GM12872 (cell line): ENCODE results near the gene ETV5.

Experiments used
- CTCF ChIP-seq: IDR thresholded peaks from 3 replicates; pipeline ENCODE4 v1.5.1; 2011; ENCODE audit warnings: low read depth, mild to moderate bottlenecking, low read length, moderate library complexity; ENCODE audit not compliant: insufficient read depth

Gene ETV5

DNA sequence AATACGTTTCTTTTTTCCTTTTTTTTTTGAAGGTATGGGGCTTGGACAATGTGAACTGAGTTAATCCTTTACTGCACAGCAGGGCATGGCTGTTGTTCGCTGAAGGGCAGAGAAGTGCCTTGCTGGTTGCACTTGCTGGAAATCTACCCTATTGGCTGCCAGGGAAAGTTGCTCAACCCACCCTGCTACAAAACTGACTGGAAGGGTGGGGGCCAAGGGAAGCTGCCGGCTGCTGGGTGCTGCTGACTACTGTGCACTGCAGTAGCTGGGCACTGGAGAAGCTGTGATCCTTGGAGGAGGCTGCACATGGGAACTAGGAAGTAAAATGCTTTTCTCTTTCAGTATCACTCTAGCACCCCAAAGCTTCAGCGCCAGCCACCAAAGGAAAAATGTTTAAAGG lies 70.5 kb downstream of the ETV5 start:
- TF ChIP-seq CTCF = no peak

DNA sequence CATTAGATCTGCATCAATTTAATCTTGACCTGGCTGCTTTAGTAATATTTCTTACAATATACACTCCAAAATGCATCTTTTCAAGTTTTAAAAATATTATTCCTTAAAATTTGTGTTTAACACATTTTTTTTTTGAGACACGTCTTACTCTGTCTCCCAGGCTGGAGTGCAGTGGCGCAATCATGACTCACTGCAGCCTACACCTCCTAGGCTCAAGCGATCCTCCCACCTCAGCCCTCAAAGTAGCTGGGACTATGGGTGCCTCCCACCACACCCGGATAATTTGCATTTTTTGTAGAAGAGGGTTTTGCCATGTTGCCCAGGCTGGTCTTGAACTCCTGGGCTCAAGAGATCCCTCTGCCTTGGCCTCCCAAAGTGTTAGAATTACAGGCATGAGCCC lies 73.6 kb downstream of the ETV5 start:
- TF ChIP-seq CTCF = no peak

DNA sequence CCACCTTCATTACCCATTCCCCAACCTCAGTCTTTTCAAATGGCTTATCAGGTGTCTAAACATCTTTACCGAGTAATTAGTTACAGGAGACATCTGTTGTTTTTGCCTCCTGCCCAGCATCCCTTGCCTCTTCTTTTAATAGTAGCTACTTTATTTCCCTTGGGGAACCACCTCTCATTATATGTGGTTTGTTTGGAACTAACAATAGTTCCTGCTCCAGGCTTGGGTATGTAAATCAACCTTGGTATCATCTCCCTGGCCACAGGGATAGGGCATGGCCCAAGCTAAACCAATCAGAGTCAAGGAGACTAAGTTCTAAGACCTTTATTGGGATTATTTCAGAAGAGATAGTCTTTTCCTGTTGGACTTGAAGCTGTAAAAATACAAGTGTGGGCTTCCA lies 76.6 kb downstream of the ETV5 start:
- TF ChIP-seq CTCF = no peak

DNA sequence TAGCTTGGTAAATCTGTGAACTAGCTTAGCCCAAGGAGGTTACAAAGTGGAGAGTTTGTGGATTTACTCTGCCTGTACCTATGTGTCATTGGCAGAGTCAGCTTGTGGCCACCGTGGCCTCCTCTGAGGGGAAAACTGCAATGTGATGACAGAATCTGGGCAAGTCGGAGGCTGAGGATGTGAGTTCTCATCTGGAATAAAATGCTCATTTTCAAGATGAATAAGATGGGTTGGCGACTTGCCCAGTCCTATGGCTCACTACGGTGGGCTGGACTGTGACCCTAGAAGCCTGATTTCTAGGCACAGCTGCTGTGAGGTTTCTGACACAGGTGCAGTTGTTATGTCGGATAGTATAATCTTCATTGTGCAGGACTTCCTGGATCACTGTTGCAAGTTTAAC lies 83.7 kb downstream of the ETV5 start:
- no peak for TF ChIP-seq CTCF

GRCh38 chr3:186024210-186024609 lies 84.7 kb downstream of the ETV5 start:
- no peak for TF ChIP-seq CTCF

- TF ChIP-seq CTCF = no peak
Observed at GRCh38 chr3:186022931-186023330, 86.0 kb downstream of the ETV5 start.

- no peak for TF ChIP-seq CTCF
Observed at GRCh38 chr3:186021673-186022362, 87.1 kb downstream of the ETV5 start.
